GM19324 (cell line): ENCODE data around the gene ERLIN1.

Experiments
- ATAC-seq: cut with Tn5 transposase; IDR thresholded peaks from one replicate; pipeline ENCODE4 v1.9.1; 2021; ENCODE audit warnings: mild to moderate bottlenecking, moderate library complexity; ENCODE audit not compliant: unreplicated experiment, low FRiP score

ERLIN1 gene

GRCh38 chr10:100174699-100175677 lies 10.8 kb downstream of the ERLIN1 start:
- ATAC-seq, result peak; percentile 63

- no peak for ATAC-seq
These were observed 12.8 kb downstream of the ERLIN1 start for GRCh38 chr10:100173035-100173434.

- ATAC-seq, result no peak
These were observed 13.5 kb downstream of the ERLIN1 start for GRCh38 chr10:100172349-100172748.

GRCh38 chr10:100168313-100168643 lies 17.6 kb downstream of the ERLIN1 start:
- ATAC-seq, result no peak

- ATAC-seq, result no peak
These were observed 18.1 kb downstream of the ERLIN1 start for GRCh38 chr10:100167553-100168312.

DNA sequence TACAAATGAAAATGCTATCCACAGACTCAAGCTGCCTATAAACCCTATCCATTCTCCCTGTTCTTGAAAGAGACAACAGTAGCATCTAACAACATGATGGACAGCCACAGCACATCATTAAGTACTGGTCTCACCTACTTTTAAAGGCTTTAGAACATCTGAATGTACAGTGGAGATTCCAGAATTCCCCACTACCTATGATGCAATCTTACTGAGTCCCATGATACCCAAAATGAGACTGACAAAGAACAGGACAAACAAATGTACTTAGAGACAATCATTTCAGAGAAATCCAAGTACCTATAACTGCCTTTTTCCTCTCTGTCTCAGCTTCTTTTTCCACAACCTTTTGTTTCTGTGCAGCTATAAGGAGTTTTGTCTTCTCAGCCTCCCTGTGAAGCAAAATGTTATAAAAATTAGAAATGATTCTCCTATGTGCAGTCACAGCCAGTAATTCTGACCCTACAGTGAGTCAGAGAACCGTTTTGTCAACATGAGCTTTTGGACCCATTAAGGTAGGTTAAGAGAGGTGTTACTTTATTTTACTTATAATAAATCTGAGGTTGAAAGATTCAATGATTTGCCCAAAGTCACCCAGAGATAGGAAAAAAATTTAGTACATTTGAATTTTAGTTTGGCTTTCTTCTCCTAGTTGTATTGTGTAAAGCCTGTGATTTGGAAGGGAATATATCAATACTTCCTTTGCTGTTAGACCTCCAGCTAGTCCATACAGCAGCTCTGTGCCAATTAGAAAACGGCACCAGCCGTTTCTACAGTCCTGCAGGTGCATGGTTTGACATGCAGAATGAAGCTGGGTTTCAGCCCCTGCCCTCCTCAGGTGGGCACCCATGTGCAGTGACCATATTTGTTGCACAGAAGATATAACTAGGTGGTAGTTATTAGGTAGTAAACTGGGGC lies 21.9 kb downstream of the ERLIN1 start:
- no peak for ATAC-seq

- no peak for ATAC-seq
These were observed 23.1 kb downstream of the ERLIN1 start for GRCh38 chr10:100162696-100163095.

DNA sequence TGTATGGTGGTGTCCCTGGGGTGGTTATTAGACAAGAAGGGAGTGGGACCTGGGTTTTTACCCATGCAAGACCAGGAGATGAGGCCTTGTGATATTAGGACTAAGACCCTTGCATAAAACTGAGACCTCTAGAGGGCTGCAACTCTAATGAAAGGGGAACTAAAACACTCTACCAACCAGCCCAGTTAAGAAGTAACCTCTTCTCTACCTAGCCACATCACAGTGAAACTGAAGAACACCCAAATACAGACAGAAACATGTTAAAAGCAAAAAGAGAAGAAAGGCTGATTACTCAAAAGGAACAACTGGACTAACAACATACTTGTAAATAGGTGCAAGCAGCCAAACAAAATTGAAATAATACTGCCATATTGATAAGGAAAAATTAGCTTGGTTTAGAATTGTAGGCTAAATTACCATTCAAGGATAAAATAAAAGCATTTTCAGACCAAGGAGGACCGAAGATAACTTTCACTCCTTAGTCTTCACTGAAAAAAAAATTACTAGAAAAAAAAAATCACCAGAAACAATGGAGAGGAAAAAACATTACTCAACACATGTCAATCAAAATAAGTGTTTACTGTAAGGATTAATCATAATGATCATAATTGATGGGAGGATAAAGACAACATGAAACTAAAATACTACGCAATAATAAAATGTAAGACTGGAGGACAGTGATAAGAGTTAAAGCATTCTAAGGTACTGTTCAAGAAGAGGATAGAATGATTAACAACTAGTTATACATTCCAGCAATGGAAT lies 27.6 kb downstream of the ERLIN1 start:
- peak; percentile 82 for ATAC-seq

GRCh38 chr10:100157156-100157555 lies 28.7 kb downstream of the ERLIN1 start:
- ATAC-seq, result no peak

DNA sequence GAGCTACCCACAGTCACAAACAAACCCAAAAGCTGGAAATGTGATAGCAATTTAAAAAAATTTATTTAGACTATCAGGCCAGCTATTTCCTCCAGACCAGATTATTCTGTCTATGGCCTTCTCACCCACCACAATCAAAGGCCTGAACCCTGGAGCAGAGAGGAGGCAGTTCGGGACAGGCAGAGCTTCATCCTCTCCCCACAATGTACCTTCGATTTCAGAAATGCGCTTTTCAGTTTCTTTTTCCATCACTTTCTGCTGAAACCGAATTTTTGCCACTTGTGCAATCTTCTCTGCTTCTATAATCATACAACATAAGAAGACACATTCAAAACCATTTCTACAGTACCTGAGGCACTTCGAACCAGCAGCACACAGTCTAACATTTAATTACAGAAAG lies 29.9 kb downstream of the ERLIN1 start:
- ATAC-seq, result no peak

DNA sequence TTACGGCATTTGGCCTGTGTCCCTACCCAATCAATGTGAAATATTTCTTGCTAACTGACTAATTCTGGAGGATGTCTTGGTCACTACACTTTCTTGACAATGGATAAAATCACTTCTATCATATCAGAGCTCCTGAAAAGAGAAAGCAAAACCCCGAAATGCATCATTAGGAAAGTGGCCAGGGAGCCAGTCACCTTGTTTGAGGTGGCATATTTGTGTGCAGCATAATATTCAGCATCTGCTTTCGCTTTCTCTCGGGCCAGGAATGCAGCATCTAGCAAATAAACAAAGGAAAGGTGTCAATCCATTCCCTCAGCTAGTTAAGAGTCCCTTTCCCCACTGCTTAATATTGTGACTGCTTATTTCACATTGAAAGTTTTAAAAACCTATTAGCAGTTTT lies 31.2 kb downstream of the ERLIN1 start:
- no peak for ATAC-seq

- ATAC-seq, result no peak
These were observed 32.5 kb downstream of the ERLIN1 start for GRCh38 chr10:100153239-100153825.

DNA sequence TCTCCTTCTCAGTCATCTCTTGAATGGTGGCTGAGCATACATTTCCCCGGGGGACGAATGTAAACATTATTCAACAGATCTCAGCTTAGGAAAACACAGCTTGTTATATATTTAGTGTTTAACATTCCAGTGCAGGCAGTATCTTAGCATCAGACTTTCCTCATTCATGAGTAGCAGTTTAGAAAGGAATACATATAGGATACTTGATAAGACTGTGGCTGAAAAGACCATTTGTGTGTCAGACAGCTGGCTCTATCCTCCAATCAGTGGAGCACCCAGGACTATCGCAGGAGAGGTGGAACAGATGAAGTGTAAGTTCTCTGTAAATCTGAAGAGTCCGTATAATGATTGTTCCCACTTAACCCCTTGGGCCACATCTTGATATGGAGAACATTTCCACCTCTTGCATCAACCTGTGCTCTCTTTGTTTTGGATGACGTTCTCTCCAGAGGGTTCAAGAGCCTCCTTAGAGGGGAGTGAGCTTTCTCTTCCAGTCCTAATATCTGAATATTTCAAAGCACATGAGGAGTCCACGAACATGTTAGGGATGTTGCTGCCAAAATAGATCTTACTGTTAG lies 34.0 kb downstream of the ERLIN1 start:
- no peak for ATAC-seq

GRCh38 chr10:100148353-100149211 lies 37.2 kb downstream of the ERLIN1 start:
- no peak for ATAC-seq

GRCh38 chr10:100146875-100147650 lies 38.8 kb downstream of the ERLIN1 start:
- ATAC-seq, result no peak

DNA sequence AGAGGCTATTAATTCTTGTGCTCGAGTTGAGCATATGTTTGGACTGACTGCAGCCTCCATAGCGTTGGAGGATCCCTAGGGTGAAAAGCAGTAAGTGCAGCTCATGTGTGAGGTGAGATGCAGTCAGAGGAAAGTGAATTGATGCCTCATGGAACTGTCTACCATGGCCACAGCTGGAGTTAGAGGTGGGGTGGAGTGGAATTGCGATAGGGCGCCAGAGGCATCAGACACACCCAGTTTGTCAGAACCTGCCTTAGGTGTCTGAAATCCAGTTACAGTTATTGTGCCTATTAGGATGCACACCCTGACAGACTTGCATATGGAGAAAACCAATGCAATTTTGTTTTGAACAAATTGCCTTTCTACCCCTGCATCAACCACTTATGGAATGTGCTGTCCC lies 39.4 kb downstream of the ERLIN1 start:
- ATAC-seq, result no peak

GRCh38 chr10:100143756-100144155 lies 42.1 kb downstream of the ERLIN1 start:
- ATAC-seq, result no peak
